ENCODE results near the gene CRYGS.

DNA sequence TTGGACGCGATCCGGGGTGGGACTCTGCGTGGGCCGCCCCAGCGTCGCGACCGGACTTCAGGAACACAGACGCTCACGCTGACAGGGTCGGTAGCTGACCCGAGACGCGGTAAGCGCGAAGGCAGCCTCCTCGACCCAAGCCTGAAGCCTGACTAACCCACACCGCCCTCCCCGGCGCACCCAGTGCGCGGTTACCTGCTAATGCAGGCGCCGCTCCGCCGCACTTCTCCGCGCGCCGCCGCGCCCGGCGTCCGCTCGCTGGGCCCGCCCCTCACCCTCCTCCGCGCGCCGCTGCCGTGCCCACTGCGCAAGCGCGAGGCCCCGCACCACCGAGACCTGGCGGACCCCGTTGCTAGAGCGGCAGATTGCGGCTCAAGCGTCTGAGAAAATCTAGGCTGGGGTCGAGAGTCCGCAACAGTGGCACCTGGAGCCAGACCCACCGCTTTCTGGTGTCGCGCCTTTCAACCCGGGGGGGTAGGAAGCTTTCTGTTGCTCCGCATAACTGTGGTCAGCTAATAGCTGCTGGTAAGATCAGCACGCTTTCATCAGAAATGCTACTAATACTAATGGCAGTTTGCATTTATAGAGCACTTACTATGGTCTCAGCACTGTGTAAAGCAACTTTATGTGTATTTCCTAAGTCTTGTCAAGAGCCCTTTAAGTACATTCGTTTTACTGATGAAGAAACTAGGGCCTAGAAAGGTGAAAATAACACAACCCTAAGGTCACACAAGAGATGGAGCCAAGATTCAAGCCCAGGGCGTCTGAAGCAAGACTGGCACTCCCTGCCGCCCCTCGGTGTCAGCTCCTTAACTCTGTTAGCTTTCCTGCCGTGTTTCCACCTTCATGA lies 23.1 kb upstream of the CRYGS start, which contains the start of gene TBCCD1:
- no peak for TF ChIP-seq CTCF (IDR thresholded peaks at IDR 0.05)
- TF ChIP-seq POLR2A (IDR thresholded peaks at IDR 0.05): peak; percentile 95
